Spleen (tissue), 7 donors: ENCODE data around the gene COL1A2.

Experiments used
- CTCF ChIP-seq, 11 experiments: fragments of 200-600 bp in 7 of 11; fragments of 450-650 bp in 4 of 11; sonication (generic) in 4 of 11; IDR thresholded peaks in 8 of 11; conservative IDR thresholded peaks in 3 of 11; 1 replicate in 7 of 11; 2 replicates in 4 of 11; pipeline versions ENCODE4 v1.4.0 to v1.8.0; 2016 to 2021; ENCODE audit warnings: antibody characterized with exemption in 11 of 11, inconsistent platforms in 4 of 11, mild to moderate bottlenecking in 1 of 11
- POLR2A ChIP-seq, 3 donors: fragments of 450-650 bp; IDR thresholded peaks; one replicate each; pipeline ENCODE4 v1.5.1; 2017; ENCODE audit warnings: antibody characterized with exemption in 3 of 3, mild to moderate bottlenecking in 1 of 3
- POLR2AphosphoS5 ChIP-seq, 3 donors: sonication (generic); formaldehyde crosslinking; IDR thresholded peaks; one replicate each; pipeline ENCODE4 v1.5.1; 2017; ENCODE audit warnings: antibody characterized with exemption in 3 of 3
- donor health status: DM: no; HTN: no; CAD: no; lungs with moderate emphysema.
- donor health status: DM: no; HTN: no; CAD: no.
- donor health status: DM: no; HTN: no; CAD: no.

DNA sequence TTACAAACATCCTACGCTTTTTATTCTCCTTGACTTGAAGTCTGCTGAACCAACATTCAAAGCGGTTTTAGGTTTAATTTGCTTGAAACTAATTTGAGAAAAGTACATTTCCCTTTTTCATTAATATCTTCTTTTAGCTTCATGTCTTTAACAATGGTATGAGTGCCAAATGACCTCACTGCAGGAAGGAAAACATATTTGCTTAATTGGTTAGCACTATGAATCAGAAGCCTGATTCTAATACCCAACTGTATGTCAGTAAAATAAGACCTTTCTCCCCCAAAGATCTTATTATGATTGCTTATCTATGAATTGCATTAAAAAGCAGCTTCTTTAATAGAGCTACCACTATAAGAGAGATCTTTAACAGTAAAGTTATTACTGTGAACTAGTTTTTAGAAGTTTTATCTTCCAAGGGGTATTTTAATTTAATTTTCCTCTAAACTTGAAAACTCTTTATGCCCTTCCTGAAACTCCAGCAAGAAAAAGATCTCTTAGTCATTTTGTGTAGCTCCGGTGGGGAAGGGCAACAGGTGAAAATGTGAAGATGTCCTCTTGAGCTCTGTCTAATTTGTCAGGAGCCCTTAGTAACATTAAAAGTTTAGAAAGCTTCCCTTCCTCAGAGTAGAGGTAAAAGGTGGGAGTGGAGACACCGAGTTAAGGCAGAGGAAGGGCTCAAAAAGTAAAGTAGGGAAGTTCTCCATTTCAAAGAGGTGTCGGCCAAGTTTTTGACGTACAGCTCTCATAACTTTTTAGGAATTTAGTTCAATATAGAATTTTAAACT lies 6.1 kb downstream of the COL1A2 start:
- TF ChIP-seq CTCF (IDR thresholded peaks at IDR 0.05 in 8 of 11, conservative IDR thresholded peaks at IDR 0.05 in 3 of 11) (no peak), POLR2A (IDR thresholded peaks at IDR 0.05) (no peak), POLR2AphosphoS5 (IDR thresholded peaks at IDR 0.05) (no peak)
